Breast epithelium (tissue), 4 donors: ENCODE measurements around the gene ZNRD2. TPM values are rescaled to one million over a fixed set of nuclear protein-coding genes. Genes with fewer than 3 reads are reported as not detected.

Experiments used
- DNase-seq, 2 donors: peaks; one replicate each; pipeline ENCODE4 v3.0.0-alpha.2; 2019; ENCODE audit warnings: low spot score in 2 of 2
- H3K27ac ChIP-seq, 2 donors: fragments of 200-600 bp; sonication (generic) in 1 of 2; one replicate each; pipeline ENCODE4 v1.5.1; 2016 to 2019; ENCODE audit warnings: mild to moderate bottlenecking in 1 of 2
- H3K27me3 ChIP-seq, 2 donors: fragments of 200-600 bp; sonication (generic) in 1 of 2; one replicate each; pipeline versions ENCODE4 v1.5.1 to v1.6.0; 2017 to 2019; ENCODE audit warnings: control low read depth in 1 of 2, mild to moderate bottlenecking in 1 of 2
- H3K36me3 ChIP-seq: fragments of 200-600 bp; one replicate; pipeline ENCODE4 v1.5.1; 2019
- H3K4me1 ChIP-seq, 2 donors: fragments of 200-600 bp; sonication (generic); one replicate each; pipeline ENCODE4 v1.5.1; 2016 to 2019; ENCODE audit warnings: control low read depth in 1 of 2
- H3K4me3 ChIP-seq, 3 donors: fragments of 200-600 bp; sonication (generic); 1 replicate in 2 of 3; 2 replicates in 1 of 3; pipeline ENCODE4 v1.5.1; 2016 to 2019; ENCODE audit warnings: mild to moderate bottlenecking in 3 of 3, moderate library complexity in 2 of 3
- H3K9me3 ChIP-seq, 2 donors: fragments of 200-600 bp; sonication (generic) in 1 of 2; one replicate each; pipeline ENCODE4 v1.5.1; 2016 to 2019; ENCODE audit warnings: control low read depth in 1 of 2
- POLR2A ChIP-seq: fragments of 450-650 bp; IDR thresholded peaks from one replicate; pipeline ENCODE4 v1.6.1; 2016; ENCODE audit warnings: antibody characterized with exemption, mild to moderate bottlenecking, moderate library complexity
- POLR2AphosphoS5 ChIP-seq, 3 donors: sonication (generic); formaldehyde crosslinking; IDR thresholded peaks; one replicate each; pipeline ENCODE4 v1.6.1; 2017; ENCODE audit warnings: antibody characterized with exemption in 3 of 3
- intact Hi-C: fragments of 100-400 bp; cut with DNase I; formaldehyde crosslinking; loops from one replicate; pipeline ENCODE4 v1.15.1; 2023; ENCODE audit warnings: low total_unique reads
- total RNA-seq, 3 donors: library from RNA; depleted of rRNA; stranded (reverse); fragments of >200 nt; gene quantifications; one replicate each; pipeline ENCODE4 v1.1.0, GENCODE V29; 2016
- TF ChIP-seq, protein P1 (sequence below), 3 donors: fragments of 450-650 bp; IDR thresholded peaks; one replicate each; pipeline ENCODE4 v1.5.1; 2016 to 2017; ENCODE audit warnings: antibody characterized with exemption in 3 of 3, mild to moderate bottlenecking in 3 of 3, moderate library complexity in 3 of 3

The ZNRD2 gene
- total RNA-seq, 3 donors from 2014 or later, result 48.9 to 60.0 (median 59.4) TPM

- peak overlapping the region in 2 of 3 donors; percentile 71 to 75 for H3K4me3 ChIP-seq
- intact Hi-C loops, result no loop called here
- H3K27ac ChIP-seq, result peak overlapping the region; percentile 99
- no peaks in the 10 kb centered on the region for H3K9me3 ChIP-seq
- DNase-seq, result peak in 1 of 2 donors; percentile 79
- no peaks in the 10 kb centered on the region for H3K27me3 ChIP-seq
- TF ChIP-seq, protein P1, sequence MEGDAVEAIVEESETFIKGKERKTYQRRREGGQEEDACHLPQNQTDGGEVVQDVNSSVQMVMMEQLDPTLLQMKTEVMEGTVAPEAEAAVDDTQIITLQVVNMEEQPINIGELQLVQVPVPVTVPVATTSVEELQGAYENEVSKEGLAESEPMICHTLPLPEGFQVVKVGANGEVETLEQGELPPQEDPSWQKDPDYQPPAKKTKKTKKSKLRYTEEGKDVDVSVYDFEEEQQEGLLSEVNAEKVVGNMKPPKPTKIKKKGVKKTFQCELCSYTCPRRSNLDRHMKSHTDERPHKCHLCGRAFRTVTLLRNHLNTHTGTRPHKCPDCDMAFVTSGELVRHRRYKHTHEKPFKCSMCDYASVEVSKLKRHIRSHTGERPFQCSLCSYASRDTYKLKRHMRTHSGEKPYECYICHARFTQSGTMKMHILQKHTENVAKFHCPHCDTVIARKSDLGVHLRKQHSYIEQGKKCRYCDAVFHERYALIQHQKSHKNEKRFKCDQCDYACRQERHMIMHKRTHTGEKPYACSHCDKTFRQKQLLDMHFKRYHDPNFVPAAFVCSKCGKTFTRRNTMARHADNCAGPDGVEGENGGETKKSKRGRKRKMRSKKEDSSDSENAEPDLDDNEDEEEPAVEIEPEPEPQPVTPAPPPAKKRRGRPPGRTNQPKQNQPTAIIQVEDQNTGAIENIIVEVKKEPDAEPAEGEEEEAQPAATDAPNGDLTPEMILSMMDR (IDR thresholded peaks at IDR 0.05), result no peak
- TF ChIP-seq POLR2A, result no peak
- no peak for TF ChIP-seq POLR2AphosphoS5 (IDR thresholded peaks at IDR 0.05)
- H3K36me3 ChIP-seq, result no peaks in the 10 kb centered on the region
- peaks cover 27 to 33% of the 10 kb centered on the region in 2 donors for H3K4me1 ChIP-seq
These were observed 14.5 kb upstream of the ZNRD2 start for GRCh38 chr11:65555693-65556231.

DNA sequence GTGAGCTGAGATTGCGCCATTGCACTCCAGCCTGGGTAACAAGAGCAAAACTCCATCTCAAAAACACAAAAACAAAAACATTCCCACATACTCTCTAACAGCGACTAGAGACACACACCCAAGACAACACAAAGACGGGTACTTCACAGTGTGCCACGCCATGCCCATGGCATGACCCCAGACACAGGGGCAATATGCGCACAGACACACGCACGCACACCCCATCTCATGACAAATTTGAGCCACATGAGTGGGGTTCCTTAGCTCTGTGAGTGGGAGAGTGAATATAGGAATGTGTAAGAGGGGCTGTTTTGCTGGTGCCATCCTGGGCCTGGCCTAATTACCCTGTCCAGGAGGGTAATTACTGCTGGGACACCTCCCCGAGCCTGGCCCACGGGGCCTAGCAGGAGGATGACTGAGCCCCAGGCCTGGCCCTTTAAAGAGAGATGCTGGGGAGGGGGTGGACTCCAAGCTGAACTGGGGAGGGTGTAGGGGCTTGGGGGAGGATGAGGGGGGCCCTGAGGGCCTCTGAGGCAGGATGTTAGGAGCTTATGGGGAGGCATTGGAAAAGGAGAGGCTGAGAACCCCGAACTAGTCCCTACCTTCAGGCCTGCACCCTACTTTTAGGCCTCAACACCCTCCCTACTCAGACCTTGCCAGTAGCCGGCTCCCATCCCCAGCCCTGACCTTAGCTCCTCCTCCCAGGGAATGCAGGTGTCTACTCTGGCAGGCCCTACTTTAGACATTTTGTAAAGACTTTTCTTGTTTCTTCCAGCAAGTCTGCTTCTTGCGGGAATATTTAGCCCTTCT, 13.6 kb upstream of the ZNRD2 start:
- intact Hi-C loops, result no loop called here
- Histone ChIP-seq H3K4me1 (peaks cover 29 to 38% of the 10 kb centered on the region in 2 donors), H3K27me3 (no peaks in the 10 kb centered on the region), H3K27ac (peak overlapping the region; percentile 99), H3K9me3 (no peaks in the 10 kb centered on the region), H3K4me3 (peak overlapping the region; percentile 62 to 75 (median 71)), H3K36me3 (no peaks in the 10 kb centered on the region)
- no peak for DNase-seq
- TF ChIP-seq, protein P1 (IDR thresholded peaks at IDR 0.05), result no peak
- TF ChIP-seq POLR2AphosphoS5 (IDR thresholded peaks at IDR 0.05), result no peak
- TF ChIP-seq POLR2A, result no peak

DNA sequence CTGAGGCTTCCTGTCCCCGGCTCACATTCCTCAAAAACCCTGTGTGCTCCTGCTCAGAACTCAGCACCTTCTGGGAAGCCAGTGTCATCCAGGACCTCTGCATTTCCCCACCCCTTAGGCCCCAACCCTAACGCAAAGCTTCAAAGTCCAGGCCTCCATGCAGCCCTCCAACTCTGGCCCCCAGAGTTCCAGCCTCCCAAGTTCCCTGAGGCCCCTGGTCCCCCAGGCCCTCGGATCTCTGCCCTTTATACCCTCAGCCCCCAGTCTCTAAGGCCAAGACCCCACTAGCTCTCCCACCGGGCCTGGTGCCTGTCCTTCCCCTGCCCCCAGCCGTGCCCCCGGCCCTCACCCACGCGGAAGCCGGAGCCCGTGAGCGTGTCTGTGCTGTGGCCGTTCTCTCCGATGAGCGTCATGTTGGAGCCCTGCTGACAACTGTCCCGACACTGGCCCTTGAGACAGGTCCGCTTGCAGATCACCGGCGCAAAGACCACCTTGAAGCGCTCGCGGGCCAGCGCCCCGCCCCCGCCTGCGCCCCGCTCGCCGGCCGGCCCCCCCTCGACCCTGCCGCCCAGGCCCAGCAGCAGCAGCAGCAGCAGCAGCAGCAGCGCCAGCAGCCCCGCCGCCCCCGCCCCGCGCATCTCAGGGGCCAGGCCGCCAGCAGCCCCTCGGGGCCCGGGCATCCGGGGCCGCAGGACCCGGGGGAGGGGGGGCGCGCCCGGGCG, 12.8 kb upstream of the ZNRD2 start:
- no peak for DNase-seq
- H3K27me3 ChIP-seq, result no peaks in the 10 kb centered on the region
- TF ChIP-seq POLR2AphosphoS5 (IDR thresholded peaks at IDR 0.05) (no peak), POLR2A (no peak)
- TF ChIP-seq, protein P1 (IDR thresholded peaks at IDR 0.05), result no peak
- H3K9me3 ChIP-seq, result no peaks in the 10 kb centered on the region
- H3K4me1 ChIP-seq, result peaks cover 29 to 38% of the 10 kb centered on the region in 2 donors
- peak overlapping the region; percentile 62 to 75 (median 71) for H3K4me3 ChIP-seq
- peak overlapping the region; percentile 99 for H3K27ac ChIP-seq
- intact Hi-C loops, result no loop called here
- no peaks in the 10 kb centered on the region for H3K36me3 ChIP-seq

- Histone ChIP-seq H3K9me3 (no peaks in the 10 kb centered on the region), H3K36me3 (no peaks in the 10 kb centered on the region), H3K4me3 (peak within 1 kb of the TSS; percentile 62 to 75 (median 71)), H3K27me3 (no peaks in the 10 kb centered on the region), H3K27ac (peak within 1 kb of the TSS; percentile 99), H3K4me1 (peaks cover 29 to 38% of the 10 kb centered on the region in 2 donors)
- intact Hi-C loops, result no loop called here
- TF ChIP-seq POLR2AphosphoS5 (IDR thresholded peaks at IDR 0.05), result peak; percentile 24 to 80 (median 65)
- no peak for TF ChIP-seq POLR2A
- DNase-seq, result peak in 1 of 2 donors; percentile 81
These were observed 12.0 kb upstream of the ZNRD2 start, which contains the start of gene LTBP3 for GRCh38 chr11:65558002-65558929. LTBP3 (minus strand) TSS chr11:65558359; CDS start chr11:65557959, 400 bp downstream.
